Mesothelial cell of epicardium (in vitro differentiated cells): ENCODE data around the gene OR12D1. TPM values are rescaled to one million over a fixed set of nuclear protein-coding genes. Genes with fewer than 3 reads are reported as not detected.

Experiments
- DNase-seq, 2 experiments: peaks; one replicate each; pipeline ENCODE4 v3.0.0; 2021; ENCODE audit warnings: low spot score in 2 of 2; ENCODE audit not compliant: unreplicated experiment in 2 of 2
- H3K27ac Mint-ChIP-seq: 2 replicates; pipeline ENCODE4 v1.8.0; 2021; ENCODE audit warnings: mixed read lengths
- H3K27me3 Mint-ChIP-seq: 2 replicates; pipeline ENCODE4 v1.8.0; 2021; ENCODE audit warnings: low read depth, mixed read lengths
- H3K36me3 Mint-ChIP-seq: 2 replicates; pipeline ENCODE4 v1.8.0; 2021; ENCODE audit warnings: mixed read lengths
- H3K4me1 Mint-ChIP-seq: 2 replicates; pipeline ENCODE4 v1.8.0; 2021; ENCODE audit warnings: mixed read lengths
- H3K4me3 Mint-ChIP-seq: 2 replicates; pipeline ENCODE4 v1.8.0; 2021; ENCODE audit warnings: mild to moderate bottlenecking, moderate library complexity, mixed read lengths
- H3K9me3 Mint-ChIP-seq: 2 replicates; pipeline ENCODE4 v1.8.0; 2021; ENCODE audit warnings: mixed read lengths
- total RNA-seq: library from RNA; stranded (reverse); gene quantifications from 3 replicates; pipeline ENCODE4 v1.2.1, GENCODE V29; 2021
- TF ChIP-seq, protein P1 (sequence below): fragments of 200-600 bp; sonication (generic); IDR thresholded peaks from one replicate; pipeline ENCODE4 v1.5.0; 2021; ENCODE audit warnings: antibody characterized with exemption; ENCODE audit not compliant: unreplicated experiment

OR12D1 gene
- total RNA-seq, 1 donor from 2014 or later: not detected

DNA sequence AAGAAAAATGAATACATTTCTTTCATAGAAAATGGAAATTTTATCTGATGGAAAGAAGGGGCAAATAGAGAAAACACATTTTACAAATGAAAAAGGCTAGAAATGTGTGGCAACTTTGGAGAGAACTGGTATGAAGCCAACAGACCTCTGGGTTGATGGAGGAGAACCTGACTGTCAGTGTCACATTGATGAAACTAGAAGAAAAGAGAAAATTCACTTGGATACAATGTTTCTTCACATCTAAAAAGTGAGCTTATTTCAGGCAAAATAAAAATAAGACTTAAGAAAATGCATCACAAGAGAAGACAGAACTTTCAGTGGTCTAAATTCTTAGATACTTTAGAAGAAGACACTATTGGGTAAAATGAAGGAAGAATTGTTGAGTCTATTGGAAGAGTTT is 19.4 kb upstream of the OR12D1 start, which contains the start of gene OR12D2:
TSS of gene OR12D2 (plus strand) at position 301 of the 400 bp plus-strand sequence. CDS start 1,069 bp downstream, outside the sequence.
- no peak within 1 kb of the TSS for H3K4me3 Mint-ChIP-seq
- no peaks in the 10 kb centered on the region for H3K4me1 Mint-ChIP-seq
- no peak within 1 kb of the TSS for H3K27ac Mint-ChIP-seq
- DNase-seq: no peak
- TF ChIP-seq, protein P1, sequence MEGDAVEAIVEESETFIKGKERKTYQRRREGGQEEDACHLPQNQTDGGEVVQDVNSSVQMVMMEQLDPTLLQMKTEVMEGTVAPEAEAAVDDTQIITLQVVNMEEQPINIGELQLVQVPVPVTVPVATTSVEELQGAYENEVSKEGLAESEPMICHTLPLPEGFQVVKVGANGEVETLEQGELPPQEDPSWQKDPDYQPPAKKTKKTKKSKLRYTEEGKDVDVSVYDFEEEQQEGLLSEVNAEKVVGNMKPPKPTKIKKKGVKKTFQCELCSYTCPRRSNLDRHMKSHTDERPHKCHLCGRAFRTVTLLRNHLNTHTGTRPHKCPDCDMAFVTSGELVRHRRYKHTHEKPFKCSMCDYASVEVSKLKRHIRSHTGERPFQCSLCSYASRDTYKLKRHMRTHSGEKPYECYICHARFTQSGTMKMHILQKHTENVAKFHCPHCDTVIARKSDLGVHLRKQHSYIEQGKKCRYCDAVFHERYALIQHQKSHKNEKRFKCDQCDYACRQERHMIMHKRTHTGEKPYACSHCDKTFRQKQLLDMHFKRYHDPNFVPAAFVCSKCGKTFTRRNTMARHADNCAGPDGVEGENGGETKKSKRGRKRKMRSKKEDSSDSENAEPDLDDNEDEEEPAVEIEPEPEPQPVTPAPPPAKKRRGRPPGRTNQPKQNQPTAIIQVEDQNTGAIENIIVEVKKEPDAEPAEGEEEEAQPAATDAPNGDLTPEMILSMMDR: no peak
- no peaks in the 10 kb centered on the region for H3K36me3 Mint-ChIP-seq
- no peaks in the 10 kb centered on the region for H3K9me3 Mint-ChIP-seq
- peaks cover 50% of the 10 kb centered on the region for H3K27me3 Mint-ChIP-seq

DNA sequence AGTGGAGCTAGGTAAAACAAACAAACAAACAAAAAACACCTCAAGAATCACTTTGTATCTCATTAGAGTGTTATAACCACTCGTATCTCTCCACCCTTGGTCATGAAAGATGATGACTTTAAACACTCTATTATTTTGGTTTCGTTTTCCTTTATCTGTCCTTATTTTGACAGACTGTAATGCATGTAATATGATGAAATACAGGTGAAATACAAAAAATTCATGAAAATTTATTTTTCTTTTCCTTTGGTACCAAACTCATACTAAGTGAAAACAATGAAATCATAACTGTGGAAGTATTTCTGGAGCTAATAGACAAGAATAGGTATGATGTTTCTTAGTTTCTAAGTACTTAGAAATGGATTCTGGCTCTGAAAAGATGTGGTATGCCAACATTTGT is 15.2 kb upstream of the OR12D1 start:
- Mint-ChIP-seq H3K27ac (no peak overlapping the region), H3K27me3 (peaks cover 52% of the 10 kb centered on the region), H3K4me1 (no peaks in the 10 kb centered on the region), H3K9me3 (no peaks in the 10 kb centered on the region), H3K4me3 (no peak overlapping the region), H3K36me3 (no peaks in the 10 kb centered on the region)
- TF ChIP-seq, protein P1: no peak
- no peak for DNase-seq

DNA sequence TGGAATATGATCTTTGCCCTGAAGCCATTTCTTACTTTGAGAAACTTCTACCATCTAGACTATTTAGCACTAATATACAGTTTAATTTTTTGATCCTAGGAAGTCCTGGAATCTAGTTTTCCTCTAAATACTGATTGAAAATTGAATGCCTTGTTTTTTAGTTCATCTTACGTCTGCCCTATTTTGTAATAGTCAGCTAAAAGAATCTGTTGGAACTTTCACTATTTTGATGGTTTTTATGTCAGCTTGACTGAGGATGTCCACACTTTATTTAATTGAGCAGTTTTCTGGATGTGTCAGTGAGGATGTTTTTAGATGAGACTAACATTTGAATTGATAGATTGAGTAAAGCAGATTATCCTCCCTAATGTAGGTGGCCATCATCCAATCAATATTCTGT is 10.9 kb upstream of the OR12D1 start:
- Mint-ChIP-seq H3K27me3 (peaks cover 23% of the 10 kb centered on the region), H3K36me3 (no peaks in the 10 kb centered on the region), H3K27ac (no peak overlapping the region), H3K4me3 (no peak overlapping the region), H3K4me1 (no peaks in the 10 kb centered on the region), H3K9me3 (peaks cover under 1% of the 10 kb centered on the region)
- TF ChIP-seq, protein P1: no peak
- no peak for DNase-seq

DNA sequence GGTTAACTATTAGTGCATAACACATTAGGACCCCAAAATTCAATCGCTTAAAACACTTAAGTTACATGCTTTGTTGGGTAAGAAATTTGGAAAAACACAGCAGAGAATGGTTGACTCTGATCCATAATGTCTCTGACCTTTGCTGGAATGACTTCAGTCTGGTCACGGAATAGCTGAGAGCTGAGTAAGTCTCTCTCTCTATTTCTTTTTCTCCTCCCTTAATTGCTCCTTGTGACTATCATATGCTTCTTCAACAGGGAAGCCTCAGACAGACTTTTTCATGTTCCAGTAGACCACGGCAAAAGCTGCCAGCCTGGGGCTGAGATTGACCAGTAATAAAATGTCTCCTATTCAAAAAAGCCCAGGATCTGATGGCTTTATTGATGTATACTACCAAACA is 4.8 kb downstream of the OR12D1 start:
- Mint-ChIP-seq H3K27ac (no peak overlapping the region), H3K36me3 (no peaks in the 10 kb centered on the region), H3K27me3 (peaks cover 15% of the 10 kb centered on the region), H3K9me3 (no peaks in the 10 kb centered on the region), H3K4me3 (no peak overlapping the region), H3K4me1 (no peaks in the 10 kb centered on the region)
- no peak for DNase-seq
- TF ChIP-seq, protein P1: no peak

DNA sequence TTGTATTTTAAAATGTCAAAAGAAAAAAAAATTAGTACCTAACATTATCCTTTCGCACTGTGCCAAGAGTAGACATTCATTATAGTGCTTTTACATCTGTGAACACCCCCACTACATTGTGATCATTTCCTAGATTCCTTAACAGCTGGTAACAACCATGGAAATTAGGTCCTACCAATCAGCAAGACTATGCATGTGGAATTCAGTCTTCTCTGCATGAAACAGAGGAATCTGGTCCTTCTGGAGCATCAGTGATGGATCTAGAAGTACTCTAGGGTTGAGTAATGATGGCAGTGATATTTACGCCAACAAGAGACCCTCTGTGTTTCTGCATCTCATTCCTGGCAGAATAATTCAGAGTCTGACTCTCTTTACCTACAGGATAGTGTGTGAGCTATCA is 9.4 kb downstream of the OR12D1 start:
- H3K4me3 Mint-ChIP-seq: no peak overlapping the region
- TF ChIP-seq, protein P1: no peak
- peaks cover 27% of the 10 kb centered on the region for H3K27me3 Mint-ChIP-seq
- no peaks in the 10 kb centered on the region for H3K4me1 Mint-ChIP-seq
- DNase-seq: no peak
- no peak overlapping the region for H3K27ac Mint-ChIP-seq
- H3K36me3 Mint-ChIP-seq: no peaks in the 10 kb centered on the region
- no peaks in the 10 kb centered on the region for H3K9me3 Mint-ChIP-seq

DNA sequence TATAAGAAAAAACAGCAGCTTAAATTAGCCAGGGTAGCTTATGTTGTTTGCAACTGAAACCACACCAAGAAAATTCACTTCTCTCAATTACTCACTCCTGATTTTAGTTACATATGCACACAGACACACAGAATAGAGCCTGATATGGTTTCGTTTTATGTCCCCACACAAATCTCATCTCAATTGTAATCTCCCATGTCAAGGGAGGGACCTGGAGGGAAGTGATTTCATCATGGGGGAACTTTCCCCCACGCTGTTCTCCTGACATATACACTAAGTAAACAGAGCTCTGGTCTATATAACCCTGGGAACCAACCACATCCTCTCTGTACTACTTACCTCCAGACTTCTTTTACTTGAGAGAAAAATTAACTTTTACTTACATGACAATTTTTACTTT is 9.8 kb downstream of the OR12D1 start:
- H3K27me3 Mint-ChIP-seq: peaks cover 31% of the 10 kb centered on the region
- no peaks in the 10 kb centered on the region for H3K4me1 Mint-ChIP-seq
- DNase-seq: no peak
- no peaks in the 10 kb centered on the region for H3K9me3 Mint-ChIP-seq
- H3K4me3 Mint-ChIP-seq: no peak overlapping the region
- TF ChIP-seq, protein P1: no peak
- H3K36me3 Mint-ChIP-seq: no peaks in the 10 kb centered on the region
- no peak overlapping the region for H3K27ac Mint-ChIP-seq
